SK-N-SH treated with all-trans-retinoic acid at 6 μM for 48 hours (cell line): ENCODE measurements around the gene DAAM2.

Experiments
- RARB ChIP-seq: fragments of 250-450 bp; sonication (Bioruptor Pico); IDR thresholded peaks from 2 replicates; pipeline ENCODE4 v1.8.0; 2021; ENCODE audit warnings: mild to moderate bottlenecking, moderate library complexity
- TCF4 ChIP-seq: fragments of 250-450 bp; sonication (Bioruptor Pico); IDR thresholded peaks from 2 replicates; pipeline ENCODE4 v1.8.0; 2021; ENCODE audit warnings: mild to moderate bottlenecking, moderate library complexity, borderline replicate concordance
- TOX ChIP-seq: fragments of 250-450 bp; sonication (Bioruptor Pico); IDR thresholded peaks from 2 replicates; pipeline ENCODE4 v1.8.0; 2021; ENCODE audit warnings: mild to moderate bottlenecking, moderate library complexity, borderline replicate concordance
- ZFP3 ChIP-seq: fragments of 250-450 bp; sonication (Bioruptor Pico); IDR thresholded peaks from 2 replicates; pipeline ENCODE4 v1.5.0; 2020; ENCODE audit warnings: mild to moderate bottlenecking, moderate library complexity
- ZFP30 ChIP-seq: fragments of 450-650 bp; formaldehyde crosslinking; IDR thresholded peaks from 2 replicates; pipeline ENCODE4 v1.5.0; 2022; ENCODE audit warnings: mild to moderate bottlenecking, moderate library complexity
- ZNF565 ChIP-seq: fragments of 450-650 bp; formaldehyde crosslinking; conservative IDR thresholded peaks from 2 replicates; pipeline ENCODE4 v1.5.0; 2020; ENCODE audit warnings: low read depth, mild to moderate bottlenecking, moderate library complexity
- ZNF70 ChIP-seq: fragments of 450-650 bp; formaldehyde crosslinking; IDR thresholded peaks from 2 replicates; pipeline ENCODE4 v1.5.0; 2020; ENCODE audit warnings: mild to moderate bottlenecking, moderate library complexity
- TF ChIP-seq, protein P1 (sequence below): fragments of 250-450 bp; sonication (Bioruptor Pico); IDR thresholded peaks from 2 replicates; pipeline ENCODE4 v1.8.0; 2020; ENCODE audit warnings: mild to moderate bottlenecking, moderate library complexity, borderline replicate concordance
- TF ChIP-seq, protein P2 (sequence below): fragments of 250-450 bp; sonication (Bioruptor Pico); IDR thresholded peaks from 2 replicates; pipeline ENCODE4 v1.8.0; 2021; ENCODE audit warnings: low read depth, mild to moderate bottlenecking, moderate library complexity, borderline replicate concordance
- TF ChIP-seq, protein P3 (sequence below): fragments of 250-450 bp; sonication (Bioruptor Pico); IDR thresholded peaks from 2 replicates; pipeline ENCODE4 v1.5.1; 2020; ENCODE audit warnings: low read depth, mild to moderate bottlenecking, moderate library complexity

DNA sequence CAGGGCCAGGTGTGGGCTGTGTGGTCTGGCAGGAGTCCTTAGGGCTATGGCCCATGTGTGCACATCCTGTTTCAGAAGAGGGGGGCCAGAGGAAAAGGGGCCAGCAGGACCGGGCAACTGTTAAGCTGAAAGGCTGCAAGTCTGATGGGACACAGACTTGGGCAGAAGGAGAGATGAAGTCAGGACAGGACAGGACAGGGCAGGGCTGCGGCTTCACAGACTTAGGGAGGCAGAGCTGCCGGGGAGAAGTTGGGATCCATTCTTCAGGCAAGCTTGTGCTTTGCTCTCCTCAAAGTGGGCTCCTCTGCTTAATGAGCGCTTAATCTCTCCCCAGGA, 113.4 kb downstream of the DAAM2 start:
- no peak for TF ChIP-seq ZFP3 (CRISPR knock-in tag)
- TF ChIP-seq ZFP30 (CRISPR knock-in tag), result no peak
- no peak for TF ChIP-seq ZNF565 (CRISPR knock-in tag)
- TF ChIP-seq, protein P1, sequence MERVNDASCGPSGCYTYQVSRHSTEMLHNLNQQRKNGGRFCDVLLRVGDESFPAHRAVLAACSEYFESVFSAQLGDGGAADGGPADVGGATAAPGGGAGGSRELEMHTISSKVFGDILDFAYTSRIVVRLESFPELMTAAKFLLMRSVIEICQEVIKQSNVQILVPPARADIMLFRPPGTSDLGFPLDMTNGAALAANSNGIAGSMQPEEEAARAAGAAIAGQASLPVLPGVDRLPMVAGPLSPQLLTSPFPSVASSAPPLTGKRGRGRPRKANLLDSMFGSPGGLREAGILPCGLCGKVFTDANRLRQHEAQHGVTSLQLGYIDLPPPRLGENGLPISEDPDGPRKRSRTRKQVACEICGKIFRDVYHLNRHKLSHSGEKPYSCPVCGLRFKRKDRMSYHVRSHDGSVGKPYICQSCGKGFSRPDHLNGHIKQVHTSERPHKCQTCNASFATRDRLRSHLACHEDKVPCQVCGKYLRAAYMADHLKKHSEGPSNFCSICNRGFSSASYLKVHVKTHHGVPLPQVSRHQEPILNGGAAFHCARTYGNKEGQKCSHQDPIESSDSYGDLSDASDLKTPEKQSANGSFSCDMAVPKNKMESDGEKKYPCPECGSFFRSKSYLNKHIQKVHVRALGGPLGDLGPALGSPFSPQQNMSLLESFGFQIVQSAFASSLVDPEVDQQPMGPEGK (CRISPR knock-in tag), result no peak
- TF ChIP-seq, protein P2, sequence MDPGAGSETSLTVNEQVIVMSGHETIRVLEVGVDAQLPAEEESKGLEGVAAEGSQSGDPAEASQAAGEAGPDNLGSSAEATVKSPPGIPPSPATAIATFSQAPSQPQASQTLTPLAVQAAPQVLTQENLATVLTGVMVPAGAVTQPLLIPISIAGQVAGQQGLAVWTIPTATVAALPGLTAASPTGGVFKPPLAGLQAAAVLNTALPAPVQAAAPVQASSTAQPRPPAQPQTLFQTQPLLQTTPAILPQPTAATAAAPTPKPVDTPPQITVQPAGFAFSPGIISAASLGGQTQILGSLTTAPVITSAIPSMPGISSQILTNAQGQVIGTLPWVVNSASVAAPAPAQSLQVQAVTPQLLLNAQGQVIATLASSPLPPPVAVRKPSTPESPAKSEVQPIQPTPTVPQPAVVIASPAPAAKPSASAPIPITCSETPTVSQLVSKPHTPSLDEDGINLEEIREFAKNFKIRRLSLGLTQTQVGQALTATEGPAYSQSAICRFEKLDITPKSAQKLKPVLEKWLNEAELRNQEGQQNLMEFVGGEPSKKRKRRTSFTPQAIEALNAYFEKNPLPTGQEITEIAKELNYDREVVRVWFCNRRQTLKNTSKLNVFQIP (CRISPR knock-in tag), result no peak
- no peak for TF ChIP-seq TOX (CRISPR knock-in tag)
- TF ChIP-seq RARB (CRISPR knock-in tag), result no peak
- TF ChIP-seq, protein P3, sequence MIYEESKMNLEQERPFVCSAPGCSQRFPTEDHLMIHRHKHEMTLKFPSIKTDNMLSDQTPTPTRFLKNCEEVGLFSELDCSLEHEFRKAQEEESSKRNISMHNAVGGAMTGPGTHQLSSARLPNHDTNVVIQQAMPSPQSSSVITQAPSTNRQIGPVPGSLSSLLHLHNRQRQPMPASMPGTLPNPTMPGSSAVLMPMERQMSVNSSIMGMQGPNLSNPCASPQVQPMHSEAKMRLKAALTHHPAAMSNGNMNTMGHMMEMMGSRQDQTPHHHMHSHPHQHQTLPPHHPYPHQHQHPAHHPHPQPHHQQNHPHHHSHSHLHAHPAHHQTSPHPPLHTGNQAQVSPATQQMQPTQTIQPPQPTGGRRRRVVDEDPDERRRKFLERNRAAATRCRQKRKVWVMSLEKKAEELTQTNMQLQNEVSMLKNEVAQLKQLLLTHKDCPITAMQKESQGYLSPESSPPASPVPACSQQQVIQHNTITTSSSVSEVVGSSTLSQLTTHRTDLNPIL (CRISPR knock-in tag), result no peak
- TF ChIP-seq ZNF70 (CRISPR knock-in tag), result no peak
- no peak for TF ChIP-seq TCF4 (CRISPR knock-in tag)
